Heart left ventricle (tissue), 16 donors: ENCODE data around the gene PSTPIP1. TPM values are rescaled to one million over a fixed set of nuclear protein-coding genes. Genes with fewer than 3 reads are reported as not detected.
A peak's percentile ranks its signal among the peaks of the same experiment; 100 is the strongest.

Source experiments
- ATAC-seq, 4 donors: fragments of 200-7000 bp; cut with Tn5 transposase; one replicate each; pipeline ENCODE4 v1.9.1; 2020 to 2022; ENCODE audit warnings: moderate library complexity in 4 of 4, mild to moderate bottlenecking in 3 of 4, moderate number of reproducible peaks in 1 of 4
- DNase-seq, 5 donors: peaks; one replicate each; pipeline ENCODE4 v3.0.0-alpha.2; 2020
- H3K27ac ChIP-seq, 12 donors: fragments of 200-600 bp; sonication (generic) in 4 of 12; one replicate each; pipeline versions ENCODE4 v1.5.0 to v1.8.0; 2016 to 2022; ENCODE audit warnings: mild to moderate bottlenecking in 2 of 12
- H3K27me3 ChIP-seq, 9 donors: fragments of 200-600 bp; sonication (generic) in 2 of 9; one replicate each; pipeline versions ENCODE4 v1.5.1 to v1.8.0; 2016 to 2022; ENCODE audit warnings: mild to moderate bottlenecking in 3 of 9
- H3K36me3 ChIP-seq, 9 donors: fragments of 200-600 bp; sonication (generic) in 2 of 9; one replicate each; pipeline versions ENCODE4 v1.5.0 to v1.8.0; 2018 to 2022; ENCODE audit warnings: mild to moderate bottlenecking in 2 of 9
- H3K4me1 ChIP-seq, 12 donors: fragments of 200-600 bp; sonication (generic) in 4 of 12; one replicate each; pipeline versions ENCODE4 v1.5.0 to v1.8.0; 2016 to 2022; ENCODE audit warnings: mild to moderate bottlenecking in 3 of 12
- H3K4me3 ChIP-seq, 12 donors: fragments of 200-600 bp; sonication (generic) in 4 of 12; one replicate each; pipeline versions ENCODE4 v1.5.0 to v1.8.0; 2017 to 2022; ENCODE audit warnings: mild to moderate bottlenecking in 9 of 12, moderate library complexity in 4 of 12
- H3K9me3 ChIP-seq, 12 donors: fragments of 200-600 bp; sonication (generic) in 4 of 12; one replicate each; pipeline versions ENCODE4 v1.5.0 to v1.8.0; 2016 to 2022; ENCODE audit warnings: mild to moderate bottlenecking in 1 of 12
- CTCF ChIP-seq, 12 donors: fragments of 200-600 bp; sonication (generic) in 4 of 12; IDR thresholded peaks; one replicate each; pipeline versions ENCODE4 v1.5.0 to v1.8.0; 2018 to 2022; ENCODE audit warnings: antibody characterized with exemption in 12 of 12, mild to moderate bottlenecking in 5 of 12
- POLR2A ChIP-seq, 2 donors: fragments of 450-650 bp; IDR thresholded peaks; one replicate each; pipeline ENCODE4 v1.6.1; 2017; ENCODE audit warnings: antibody characterized with exemption in 2 of 2, mild to moderate bottlenecking in 2 of 2, moderate library complexity in 2 of 2
- WGBS, 4 donors: extraction: QIAGEN DNeasy Blood & Tissue Kit in 2 of 4; methylation state at CpG; one replicate each; pipeline versions ENCODE4 v1.1.5 to v1.1.7; 2013 to 2018; 5-methylcytosine and 5-hydroxymethylcytosine counted together
- intact Hi-C, 10 donors: fragments of 100-400 bp; cut with DNase I; formaldehyde crosslinking; loops; one replicate each; pipeline versions ENCODE4 v1.11.1 to v1.14.2; 2022
- polyA plus RNA-seq, 2 donors: library from polyadenylated mRNA; stranded (reverse); fragments of 200-250 nt; gene quantifications; one replicate each; pipeline ENCODE4 v1.2.3, GENCODE V29; 2013
- total RNA-seq, 9 donors: library from RNA; depleted of rRNA in 2 of 9; stranded (reverse); fragments of >200 nt in 2 of 9; fragmentation: NEBNext Ultra II Directional in 3 of 9; extraction: Animal tissue kit (Norgen Biotek cat#: 25700) in 3 of 9; gene quantifications; one replicate each; pipeline versions ENCODE4 v1.1.0 to v1.2.4, GENCODE V29; 2016 to 2023
- donor health status: ischemic (EF 13 %, LVEDD 7.1; RV severe dilation, severe dysfunction).
- donor health status: healthy with polysubstance abuse.
- donor health status: DM: no; HTN: yes; CAD: no.
- donor health status: DM: no; HTN: no; CAD: no.
- donor health status: ischemic (EF 25% LVEDD 6.9; RV normal size, moderate dysfunction).
- donor health status: ischemic (EF 25% LVEDD 5.7; RV mildly dilated, moderate dysfunction).
- donor health status: healthy.
- donor health status: DM: yes; HTN: yes; CAD: no.
- donor health status: ischemic (EF 35%, LVEDD 5.7; RV mildly dilated, moderate dysfunction).
- donor health status: nonischemic (EF 11% LVEDD 7.7; RV severe dilation, severe dysfunction).
- donor health status: DM: yes; HTN: yes; CAD: no.
- donor health status: PGD.
- donor health status: ischemic (EF 29% LVEDD 5.4; RV normal size, mild dysfunction).
- donor health status: nonischemic (EF 23%, LVEDD 6.1; RV moderate dilation, normal function).

Gene PSTPIP1
- total and polyA plus RNA-seq, 11 donors = 1.3 to 17.2 (median 2.9) TPM

GRCh38 chr15:76982356-76982755 lies 12.6 kb upstream of the PSTPIP1 start:
- Histone ChIP-seq H3K4me3 (no peak overlapping the region), H3K27me3 (no peaks in the 10 kb centered on the region), H3K9me3 (peaks cover 0 to 6% (median 0%) of the 10 kb centered on the region in 12 donors), H3K36me3 (no peaks in the 10 kb centered on the region), H3K4me1 (peaks cover 0 to 29% (median 0%) of the 10 kb centered on the region in 12 donors), H3K27ac (no peak overlapping the region)
- intact Hi-C loops = no loop called here
- 89 to 93% (median 92%) methylated on average over 9 of the region's 9 CpGs for WGBS, 4 donors
- DNase-seq (no peak), ATAC-seq (no peak)
- TF ChIP-seq CTCF (IDR thresholded peaks at IDR 0.05) = no peak

GRCh38 chr15:76982756-76983155 lies 12.2 kb upstream of the PSTPIP1 start:
- peaks cover 0 to 33% (median 0%) of the 10 kb centered on the region in 12 donors for H3K4me1 ChIP-seq
- no peak for DNase-seq
- no peak overlapping the region for H3K4me3 ChIP-seq
- H3K9me3 ChIP-seq = peaks cover 0 to 6% (median 0%) of the 10 kb centered on the region in 12 donors
- no peaks in the 10 kb centered on the region for H3K36me3 ChIP-seq
- no peak for ATAC-seq
- TF ChIP-seq CTCF (IDR thresholded peaks at IDR 0.05) (no peak), POLR2A (IDR thresholded peaks at IDR 0.05) (no peak)
- WGBS, 4 donors = 83 to 91% (median 86%) methylated on average over 6 of the region's 6 CpGs
- intact Hi-C loops = no loop called here
- no peaks in the 10 kb centered on the region for H3K27me3 ChIP-seq
- H3K27ac ChIP-seq = no peak overlapping the region

- WGBS, 4 donors = 64 to 88% (median 86%) methylated on average over 4 of the region's 4 CpGs
- H3K4me1 ChIP-seq = peaks cover 0 to 43% (median 8%) of the 10 kb centered on the region in 12 donors
- peak overlapping the region in 2 of 12 donors; percentile 9 to 83 for H3K27ac ChIP-seq
- intact Hi-C loops = no loop called here
- DNase-seq = no peak
- no peaks in the 10 kb centered on the region for H3K27me3 ChIP-seq
- no peaks in the 10 kb centered on the region for H3K36me3 ChIP-seq
- no peak overlapping the region for H3K4me3 ChIP-seq
- peak in 3 of 4 donors; percentile 37 to 44 (median 42) for ATAC-seq
- H3K9me3 ChIP-seq = peaks cover 0 to under 1% (median 0%) of the 10 kb centered on the region in 12 donors
- TF ChIP-seq CTCF (IDR thresholded peaks at IDR 0.05) = no peak
- no peak for TF ChIP-seq POLR2A (IDR thresholded peaks at IDR 0.05)
Observed at GRCh38 chr15:76983590-76984375, 11.1 kb upstream of the PSTPIP1 start.

GRCh38 chr15:76986743-76987142 lies 8.2 kb upstream of the PSTPIP1 start:
- Histone ChIP-seq H3K36me3 (no peaks in the 10 kb centered on the region), H3K27me3 (no peaks in the 10 kb centered on the region), H3K4me3 (no peak overlapping the region), H3K4me1 (peaks cover 0 to 61% (median 13%) of the 10 kb centered on the region in 12 donors), H3K27ac (no peak overlapping the region), H3K9me3 (no peaks in the 10 kb centered on the region)
- ATAC-seq (no peak), DNase-seq (peak in 1 of 5 donors; percentile 7)
- intact Hi-C loops = no loop called here
- 85 to 95% (median 92%) methylated on average over 3 of the region's 3 CpGs for WGBS, 4 donors
- TF ChIP-seq CTCF (IDR thresholded peaks at IDR 0.05) (no peak), POLR2A (IDR thresholded peaks at IDR 0.05) (no peak)
